GM18909 (cell line): ENCODE results near the gene PLPP6.
A peak's percentile ranks its signal among the peaks of the same experiment; 100 is the strongest.
"Not testable (repeated sequence)": the region's sequence is repeated elsewhere in the genome, so short reads cannot be mapped to it uniquely, and the experiment has no call there.

Experiments
- ATAC-seq: cut with Tn5 transposase; IDR thresholded peaks from one replicate; pipeline ENCODE4 v1.9.1; 2021; ENCODE audit warnings: mild to moderate bottlenecking; ENCODE audit not compliant: unreplicated experiment, poor library complexity

PLPP6 gene

GRCh38 chr9:4662108-4662988, at the start of gene PLPP6:
PLPP6 (plus strand) TSS chr9:4662294; CDS start chr9:4662376, 82 bp downstream.
- ATAC-seq: peak; percentile 89

GRCh38 chr9:4614627-4615026, 47.5 kb upstream of the PLPP6 start:
- ATAC-seq: no peak

- no peak for ATAC-seq
These were observed 46.8 kb upstream of the PLPP6 start for GRCh38 chr9:4615251-4615650.

- ATAC-seq: no peak
These were observed 46.3 kb upstream of the PLPP6 start for GRCh38 chr9:4615778-4616177.

GRCh38 chr9:4617752-4618151, 44.3 kb upstream of the PLPP6 start:
- no peak for ATAC-seq

- ATAC-seq: no peak
These were observed 43.4 kb upstream of the PLPP6 start for GRCh38 chr9:4618700-4619099.

GRCh38 chr9:4620057-4620765, 41.9 kb upstream of the PLPP6 start:
- ATAC-seq: no peak

- no peak for ATAC-seq
These were observed 41.1 kb upstream of the PLPP6 start for GRCh38 chr9:4620881-4621555.

GRCh38 chr9:4622016-4622415, 40.1 kb upstream of the PLPP6 start:
- no peak for ATAC-seq

- no peak for ATAC-seq
These were observed 31.3 kb upstream of the PLPP6 start for GRCh38 chr9:4630836-4631235.

GRCh38 chr9:4638968-4639367, 23.1 kb upstream of the PLPP6 start:
- no peak for ATAC-seq

GRCh38 chr9:4639420-4639819, 22.7 kb upstream of the PLPP6 start:
- ATAC-seq: no peak

GRCh38 chr9:4640027-4640426, 22.1 kb upstream of the PLPP6 start:
- ATAC-seq: no peak

GRCh38 chr9:4642351-4642750, 19.7 kb upstream of the PLPP6 start:
- ATAC-seq: no peak

- no peak for ATAC-seq
These were observed 8.0 kb upstream of the PLPP6 start for GRCh38 chr9:4654084-4654483.

GRCh38 chr9:4654538-4654937, 7.6 kb upstream of the PLPP6 start:
- no peak for ATAC-seq

GRCh38 chr9:4656196-4656595, 5.9 kb upstream of the PLPP6 start:
- not testable (repeated sequence) for ATAC-seq

- ATAC-seq: no peak
These were observed 5.5 kb upstream of the PLPP6 start for GRCh38 chr9:4656621-4657020.

GRCh38 chr9:4657426-4658159, 4.5 kb upstream of the PLPP6 start:
- ATAC-seq: no peak

GRCh38 chr9:4660665-4661064, 1.4 kb upstream of the PLPP6 start:
- not testable (repeated sequence) for ATAC-seq
